Measurements from ENCODE around the gene NT5C1B. TPM values are rescaled to one million over a fixed set of nuclear protein-coding genes. Genes with fewer than 3 reads are reported as not detected.

The NT5C1B gene
- total RNA-seq, result 0.33 TPM in 1 of 2 replicates, not detected in the other

GRCh38 chr2:18589354-18589753, at the start of gene NT5C1B:
Gene NT5C1B, minus strand, starts transcription at chr2:18589569. Its CDS starts 101 bp downstream, at chr2:18589468.

GRCh38 chr2:18560031-18560796, 29.2 kb downstream of the NT5C1B start, which contains the start of gene RDH14:
Gene RDH14, minus strand, starts transcription at chr2:18560653. Its CDS starts 81 bp downstream, at chr2:18560572.

Other genes with a start within 250 kb of the NT5C1B start
- 24.4 and 31.4 TPM in 2 replicates for gene RDH14, start 28.9 kb downstream of the NT5C1B start, total RNA-seq